Smooth muscle cell (in vitro differentiated cells): ENCODE data around the gene MUC2. TPM values are rescaled to one million over a fixed set of nuclear protein-coding genes. Genes with fewer than 3 reads are reported as not detected.
A peak's percentile ranks its signal among the peaks of the same experiment; 100 is the strongest.

Experiments
- DNase-seq: peaks from one replicate; lab custom pipeline; 2025; ENCODE audit not compliant: unreplicated experiment; lab: John Stamatoyannopoulos, UW
- H2AFZ ChIP-seq: fragments of 200-600 bp; sonication (generic); 2 replicates; pipeline ENCODE4 v1.6.0; 2016; ENCODE audit warnings: antibody characterized with exemption, low read depth, mild to moderate bottlenecking
- H3F3A ChIP-seq: fragments of 200-600 bp; sonication (generic); 2 replicates; pipeline ENCODE4 v1.6.0; 2017; ENCODE audit warnings: antibody characterized with exemption, low read depth
- H3K27ac ChIP-seq: fragments of 200-600 bp; sonication (generic); 2 replicates; pipeline ENCODE4 v1.5.1; 2016; ENCODE audit warnings: low read depth, mild to moderate bottlenecking
- H3K27me3 ChIP-seq: fragments of 200-600 bp; sonication (generic); 2 replicates; pipeline ENCODE4 v1.6.1; 2016; ENCODE audit warnings: low read depth, mild to moderate bottlenecking
- H3K36me3 ChIP-seq: fragments of 200-600 bp; sonication (generic); 2 replicates; pipeline ENCODE4 v1.5.1; 2016; ENCODE audit warnings: low read depth
- H3K4me1 ChIP-seq: fragments of 200-600 bp; sonication (generic); 2 replicates; pipeline ENCODE4 v1.5.1; 2016; ENCODE audit warnings: low read depth
- H3K4me2 ChIP-seq: fragments of 200-600 bp; sonication (generic); 2 replicates; pipeline ENCODE4 v1.6.0; 2016; ENCODE audit warnings: mild to moderate bottlenecking
- H3K4me3 ChIP-seq: fragments of 200-600 bp; sonication (generic); 2 replicates; pipeline ENCODE4 v1.5.1; 2016; ENCODE audit warnings: mild to moderate bottlenecking
- H3K79me2 ChIP-seq: fragments of 200-600 bp; sonication (generic); 2 replicates; pipeline ENCODE4 v1.6.0; 2016; ENCODE audit warnings: low read depth, mild to moderate bottlenecking
- H3K9ac ChIP-seq: fragments of 200-600 bp; sonication (generic); 2 replicates; pipeline ENCODE4 v1.6.0; 2016; ENCODE audit warnings: low read depth
- H3K9me3 ChIP-seq: fragments of 200-600 bp; sonication (generic); replicated peaks from 2 replicates; pipeline ENCODE4 v1.5.1; 2016; ENCODE audit warnings: low read depth
- H4K20me1 ChIP-seq: fragments of 200-600 bp; sonication (generic); 2 replicates; pipeline ENCODE4 v1.6.0; 2016; ENCODE audit warnings: low read depth
- CTCF ChIP-seq: fragments of 200-600 bp; sonication (generic); IDR thresholded peaks from 2 replicates; pipeline ENCODE4 v1.5.1; 2017; ENCODE audit warnings: borderline replicate concordance, mild to moderate bottlenecking, antibody characterized with exemption; ENCODE audit not compliant: insufficient read depth, poor library complexity, severe bottlenecking
- WGBS: methylation state at CpG from one replicate; pipeline ENCODE4 v1.1.7; 2016; ENCODE audit warnings: low lambda C conversion rate; 5-methylcytosine and 5-hydroxymethylcytosine counted together
- polyA plus RNA-seq: library from polyadenylated mRNA; unstranded; fragments of >200 nt; fragmentation: Nextera tagmentation; extraction: Ambion mirVana; gene quantifications from 2 replicates; pipeline ENCODE4 v1.2.1, GENCODE V29; 2016
- total RNA-seq: library from RNA; depleted of rRNA; stranded (reverse); fragments of >200 nt; gene quantifications from 2 replicates; pipeline ENCODE4 v1.2.3, GENCODE V29; 2014

Gene MUC2
- total and polyA plus RNA-seq, 2 experiments from 2014 or later = not detected

- 67% methylated on average over 18 of the region's 18 CpGs for WGBS
- no peaks in the 10 kb centered on the region for H3F3A ChIP-seq
- H3K4me3 ChIP-seq = no peak overlapping the region
- TF ChIP-seq CTCF = no peak
- no peaks in the 10 kb centered on the region for H4K20me1 ChIP-seq
- no peaks in the 10 kb centered on the region for H3K9me3 ChIP-seq
- H3K79me2 ChIP-seq = no peaks in the 10 kb centered on the region
- DNase-seq = no peak
- H3K9ac ChIP-seq = no peak overlapping the region
- H2AFZ ChIP-seq = no peak overlapping the region
- H3K27ac ChIP-seq = no peak overlapping the region
- no peaks in the 10 kb centered on the region for H3K27me3 ChIP-seq
- peak overlapping the region; percentile 18 for H3K4me2 ChIP-seq
- no peaks in the 10 kb centered on the region for H3K4me1 ChIP-seq
- H3K36me3 ChIP-seq = no peaks in the 10 kb centered on the region
These were observed 13.6 kb upstream of the MUC2 start for GRCh38 chr11:1060852-1061616.

DNA sequence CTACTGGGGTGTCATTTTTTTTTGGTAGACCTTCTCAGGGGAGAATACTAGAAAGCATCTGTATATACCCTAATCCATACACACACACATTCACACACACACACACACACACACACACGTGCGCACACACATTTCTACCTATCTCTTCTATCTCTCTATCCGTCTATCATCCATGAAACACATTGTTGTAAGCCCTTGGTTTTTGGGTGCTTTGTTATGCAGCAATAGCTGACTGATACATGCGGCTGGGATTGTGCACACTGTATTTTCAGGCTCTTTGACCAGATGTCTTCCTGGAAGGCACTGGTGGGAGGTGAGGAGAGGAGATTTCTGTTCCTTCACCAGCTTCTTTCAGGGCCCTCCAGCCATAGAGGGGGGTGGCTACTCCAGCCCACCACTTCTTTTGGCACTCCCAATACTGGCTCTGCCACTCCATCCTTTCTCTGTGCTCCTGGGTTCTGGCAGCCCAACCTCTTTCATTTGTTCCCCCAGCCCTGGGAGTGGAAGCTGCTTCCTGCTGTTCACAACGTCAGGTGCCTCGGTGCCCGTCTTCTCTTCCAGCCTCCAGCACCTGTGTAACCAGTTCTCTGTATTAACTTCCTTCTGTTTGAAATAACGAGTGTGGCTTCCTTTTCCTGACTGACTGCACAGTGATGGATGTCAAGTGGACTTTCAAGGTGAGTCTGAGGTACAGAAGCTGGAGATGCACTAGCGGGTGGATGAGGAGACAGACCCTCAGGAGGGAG lies 12.4 kb upstream of the MUC2 start:
- Histone ChIP-seq H3K4me2 (no peak overlapping the region), H3K36me3 (no peaks in the 10 kb centered on the region), H3K4me1 (no peaks in the 10 kb centered on the region), H3F3A (no peaks in the 10 kb centered on the region), H3K79me2 (no peaks in the 10 kb centered on the region), H3K4me3 (no peak overlapping the region), H3K9me3 (no peaks in the 10 kb centered on the region), H3K27me3 (peaks cover 3% of the 10 kb centered on the region), H3K9ac (no peak overlapping the region), H3K27ac (no peak overlapping the region), H2AFZ (no peak overlapping the region), H4K20me1 (no peaks in the 10 kb centered on the region)
- no peak for DNase-seq
- TF ChIP-seq CTCF = no peak
- WGBS = 67% methylated on average over 9 of the region's 9 CpGs

DNA sequence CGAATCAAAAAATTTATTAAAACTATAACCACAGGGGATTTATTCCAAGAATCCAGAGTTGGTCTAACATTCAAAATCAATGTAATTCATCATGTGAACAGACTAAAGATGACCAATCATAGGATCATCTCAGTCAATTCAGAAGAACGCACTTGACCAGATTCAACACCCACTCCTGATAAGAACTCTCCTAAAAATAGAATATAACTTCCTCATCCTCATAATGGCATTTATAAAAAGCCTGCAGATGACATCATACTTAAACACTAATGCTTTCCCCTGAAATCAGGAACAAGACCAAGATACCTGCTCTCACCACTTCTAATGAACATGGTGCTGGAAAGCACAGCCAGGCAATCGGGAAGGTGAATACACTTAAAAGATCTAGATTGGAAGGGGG lies 10.5 kb upstream of the MUC2 start:
- Histone ChIP-seq H3K9ac (no peak overlapping the region), H3K79me2 (no peaks in the 10 kb centered on the region), H3K27ac (no peak overlapping the region), H3K4me1 (no peaks in the 10 kb centered on the region), H2AFZ (no peak overlapping the region), H3K36me3 (no peaks in the 10 kb centered on the region), H4K20me1 (no peaks in the 10 kb centered on the region), H3K4me2 (no peak overlapping the region), H3K9me3 (no peaks in the 10 kb centered on the region), H3F3A (no peaks in the 10 kb centered on the region), H3K27me3 (peaks cover 4% of the 10 kb centered on the region), H3K4me3 (no peak overlapping the region)
- WGBS = 72% methylated on average over 3 of the region's 3 CpGs
- no peak for TF ChIP-seq CTCF
- DNase-seq = no peak
